Esophagus squamous epithelium (tissue), 5 donors: Measurements from ENCODE around the gene RRBP1. TPM values are rescaled to one million over a fixed set of nuclear protein-coding genes. Genes with fewer than 3 reads are reported as not detected.
A peak's percentile ranks its signal among the peaks of the same experiment; 100 is the strongest.

Experiments used
- DNase-seq: peaks from one replicate; lab custom pipeline; 2025; lab: John Stamatoyannopoulos, UW
- H3K27ac ChIP-seq, 4 donors: fragments of 200-600 bp; sonication (generic); one replicate each; pipeline ENCODE4 v1.5.1; 2016 to 2019; ENCODE audit warnings: mild to moderate bottlenecking in 1 of 4
- H3K27me3 ChIP-seq, 4 donors: fragments of 200-600 bp; sonication (generic); 1 replicate in 3 of 4; 2 replicates in 1 of 4; pipeline versions ENCODE4 v1.5.1 to v1.6.0; 2017 to 2021; ENCODE audit warnings: antibody characterized with exemption in 1 of 4
- H3K36me3 ChIP-seq, 3 donors: fragments of 200-600 bp; sonication (generic); one replicate each; pipeline ENCODE4 v1.5.1; 2016 to 2019
- H3K4me1 ChIP-seq, 3 donors: fragments of 200-600 bp; sonication (generic); one replicate each; pipeline ENCODE4 v1.5.1; 2017 to 2019
- H3K4me3 ChIP-seq, 4 donors: fragments of 200-600 bp; sonication (generic); 1 replicate in 3 of 4; 2 replicates in 1 of 4; pipeline ENCODE4 v1.5.1; 2016 to 2019; ENCODE audit warnings: mild to moderate bottlenecking in 2 of 4, moderate library complexity in 1 of 4
- H3K9me3 ChIP-seq, 3 donors: fragments of 200-600 bp; sonication (generic); one replicate each; pipeline ENCODE4 v1.5.1; 2016 to 2019
- POLR2A ChIP-seq, 4 donors: fragments of 450-650 bp; IDR thresholded peaks; one replicate each; pipeline ENCODE4 v1.6.1; 2017; ENCODE audit warnings: antibody characterized with exemption in 4 of 4, mild to moderate bottlenecking in 4 of 4, moderate library complexity in 3 of 4
- WGBS, 2 donors: methylation state at CpG; one replicate each; pipeline ENCODE4 v1.1.5; 2018; 5-methylcytosine and 5-hydroxymethylcytosine counted together
- intact Hi-C: fragments of 100-400 bp; cut with DNase I; formaldehyde crosslinking; loops from one replicate; pipeline ENCODE4 v1.15.0; 2022
- total RNA-seq, 4 donors: library from RNA; depleted of rRNA; stranded (reverse); fragments of >200 nt; gene quantifications; one replicate each; pipeline ENCODE4 v1.1.0, GENCODE V29; 2016
- TF ChIP-seq, protein P1 (sequence below), 6 experiments: fragments of 450-650 bp in 4 of 6; fragments of 200-600 bp in 2 of 6; sonication (generic) in 2 of 6; IDR thresholded peaks; one replicate each; pipeline ENCODE4 v1.5.1; 2016 to 2019; ENCODE audit warnings: antibody characterized with exemption in 6 of 6, mild to moderate bottlenecking in 4 of 6, moderate library complexity in 4 of 6
- donor health status: DM: yes; HTN: yes; CAD: no.

Gene RRBP1
- total RNA-seq, 4 donors from 2014 or later = 61.4 to 128 (median 72.7) TPM

DNA sequence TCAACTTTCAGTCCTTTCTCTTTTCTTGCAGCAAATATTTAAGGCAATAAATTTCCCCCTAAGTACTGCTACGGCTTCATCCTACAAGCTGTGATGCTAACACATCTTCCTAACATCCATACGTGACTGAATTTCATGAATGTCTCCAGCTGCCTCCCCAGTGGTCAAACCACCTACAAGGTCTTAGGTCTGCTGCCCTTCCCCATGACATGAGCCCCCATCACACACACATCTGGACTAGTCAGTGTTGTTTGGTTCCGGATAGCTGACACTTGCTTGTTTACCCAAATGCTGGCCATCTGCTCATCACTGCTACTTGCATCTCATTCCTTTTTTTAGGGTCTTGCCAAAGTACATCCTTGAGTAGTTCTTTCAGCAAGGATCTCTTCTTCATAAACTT lies 14.6 kb downstream of the RRBP1 start:
- no peak for DNase-seq
- TF ChIP-seq, protein P1, sequence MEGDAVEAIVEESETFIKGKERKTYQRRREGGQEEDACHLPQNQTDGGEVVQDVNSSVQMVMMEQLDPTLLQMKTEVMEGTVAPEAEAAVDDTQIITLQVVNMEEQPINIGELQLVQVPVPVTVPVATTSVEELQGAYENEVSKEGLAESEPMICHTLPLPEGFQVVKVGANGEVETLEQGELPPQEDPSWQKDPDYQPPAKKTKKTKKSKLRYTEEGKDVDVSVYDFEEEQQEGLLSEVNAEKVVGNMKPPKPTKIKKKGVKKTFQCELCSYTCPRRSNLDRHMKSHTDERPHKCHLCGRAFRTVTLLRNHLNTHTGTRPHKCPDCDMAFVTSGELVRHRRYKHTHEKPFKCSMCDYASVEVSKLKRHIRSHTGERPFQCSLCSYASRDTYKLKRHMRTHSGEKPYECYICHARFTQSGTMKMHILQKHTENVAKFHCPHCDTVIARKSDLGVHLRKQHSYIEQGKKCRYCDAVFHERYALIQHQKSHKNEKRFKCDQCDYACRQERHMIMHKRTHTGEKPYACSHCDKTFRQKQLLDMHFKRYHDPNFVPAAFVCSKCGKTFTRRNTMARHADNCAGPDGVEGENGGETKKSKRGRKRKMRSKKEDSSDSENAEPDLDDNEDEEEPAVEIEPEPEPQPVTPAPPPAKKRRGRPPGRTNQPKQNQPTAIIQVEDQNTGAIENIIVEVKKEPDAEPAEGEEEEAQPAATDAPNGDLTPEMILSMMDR (IDR thresholded peaks at IDR 0.05) = no peak
- TF ChIP-seq POLR2A (IDR thresholded peaks at IDR 0.05) = no peak
- H3K27me3 ChIP-seq = no peaks in the 10 kb centered on the region
- intact Hi-C loops = no loop called here
- WGBS, 2 donors = 74 to 85% methylated on average over 3 of the region's 3 CpGs
- H3K27ac ChIP-seq = no peak overlapping the region
- H3K36me3 ChIP-seq = peaks cover 0 to 32% (median 0%) of the 10 kb centered on the region in 3 donors
- no peak overlapping the region for H3K4me3 ChIP-seq
- H3K9me3 ChIP-seq = no peaks in the 10 kb centered on the region
- peaks cover 0 to 47% (median 6%) of the 10 kb centered on the region in 3 donors for H3K4me1 ChIP-seq

DNA sequence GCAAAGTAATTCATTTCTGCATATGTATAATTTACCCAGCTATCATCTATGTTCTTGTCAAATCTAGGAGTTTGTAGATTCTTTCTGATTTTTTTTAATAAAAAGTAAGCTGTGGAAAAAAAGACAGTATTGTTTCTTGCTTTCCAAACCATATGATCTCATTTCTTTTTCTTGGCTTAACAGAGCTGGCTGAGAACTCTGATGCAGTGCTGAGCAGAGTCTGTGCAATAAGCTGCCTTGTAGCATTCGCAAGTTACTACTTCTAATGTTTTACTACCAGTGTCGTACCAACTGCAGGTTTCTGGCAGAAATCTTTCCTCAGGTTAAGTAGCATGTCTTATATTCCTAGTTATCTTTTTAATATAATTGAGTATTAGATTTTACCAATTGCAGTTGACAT lies 15.6 kb downstream of the RRBP1 start:
- TF ChIP-seq, protein P1 (IDR thresholded peaks at IDR 0.05) = no peak
- TF ChIP-seq POLR2A (IDR thresholded peaks at IDR 0.05) = no peak
- peaks cover 0 to 24% (median 0%) of the 10 kb centered on the region in 3 donors for H3K36me3 ChIP-seq
- no peak for DNase-seq
- H3K27me3 ChIP-seq = no peaks in the 10 kb centered on the region
- peaks cover 0 to 50% (median 6%) of the 10 kb centered on the region in 3 donors for H3K4me1 ChIP-seq
- H3K27ac ChIP-seq = no peak overlapping the region
- intact Hi-C loops = no loop called here
- no peak overlapping the region for H3K4me3 ChIP-seq
- no peaks in the 10 kb centered on the region for H3K9me3 ChIP-seq
- 68 to 91% methylated on average over 2 of the region's 2 CpGs for WGBS, 2 donors

DNA sequence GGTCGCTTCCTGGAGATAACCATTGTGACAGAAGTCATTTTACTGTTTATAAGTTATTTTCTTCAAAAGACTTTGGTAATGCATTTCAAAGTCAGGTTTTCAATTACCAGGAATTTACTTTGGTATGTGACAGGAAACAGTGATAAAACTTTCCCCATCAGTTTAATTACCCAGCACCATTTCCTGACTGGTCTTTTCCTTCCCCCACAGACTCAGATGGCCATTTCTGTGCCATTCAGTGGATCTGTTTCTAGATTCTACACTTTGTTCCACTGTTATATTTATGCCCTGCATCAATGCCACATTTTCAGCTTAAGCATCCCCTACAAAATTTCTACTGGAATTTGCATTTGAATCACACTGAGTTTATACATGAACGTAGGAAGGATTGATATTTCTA lies 16.3 kb downstream of the RRBP1 start:
- Histone ChIP-seq H3K27me3 (no peaks in the 10 kb centered on the region), H3K27ac (peak overlapping the region in 1 of 4 donors; percentile 27), H3K4me1 (peaks cover 0 to 53% (median 6%) of the 10 kb centered on the region in 3 donors)

DNA sequence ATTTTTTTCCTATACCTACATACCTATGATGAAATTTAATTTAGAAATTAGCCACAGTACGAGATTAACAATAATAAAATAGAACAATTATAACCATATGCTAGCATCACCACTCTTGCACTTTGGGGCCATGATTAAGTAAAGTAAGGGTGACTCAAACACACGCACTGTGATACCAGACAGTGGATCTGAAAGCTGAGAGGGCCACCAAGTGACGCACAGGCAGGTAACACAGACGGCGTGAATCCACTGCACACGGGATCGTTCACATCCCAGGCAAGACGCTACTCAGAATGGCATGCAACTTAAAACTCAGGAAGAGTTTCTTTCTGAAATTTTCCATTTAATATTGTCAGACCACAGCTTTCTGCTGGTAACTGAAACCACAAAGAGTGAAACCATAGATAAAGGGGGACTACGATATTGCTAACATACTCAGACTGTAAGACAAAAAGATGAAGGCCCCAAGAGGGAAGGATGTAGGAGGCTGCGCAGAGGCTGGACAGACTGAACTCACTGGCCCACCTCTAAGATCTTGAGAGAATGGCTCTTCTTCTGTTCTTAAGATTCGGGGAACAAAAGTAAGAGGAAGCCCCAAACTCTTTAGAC lies 17.9 kb downstream of the RRBP1 start:
- peaks cover 0 to 54% (median 6%) of the 10 kb centered on the region in 3 donors for H3K4me1 ChIP-seq
- H3K9me3 ChIP-seq = no peaks in the 10 kb centered on the region
- DNase-seq = no peak
- H3K4me3 ChIP-seq = no peak overlapping the region
- peak overlapping the region in 1 of 4 donors; percentile 22 for H3K27ac ChIP-seq
- intact Hi-C loops = no loop called here
- no peak for TF ChIP-seq POLR2A (IDR thresholded peaks at IDR 0.05)
- TF ChIP-seq, protein P1 (IDR thresholded peaks at IDR 0.05) = no peak
- H3K27me3 ChIP-seq = no peaks in the 10 kb centered on the region
- 81 to 86% methylated on average over 11 of the region's 11 CpGs for WGBS, 2 donors
- H3K36me3 ChIP-seq = peaks cover 0 to 28% (median 0%) of the 10 kb centered on the region in 3 donors

More for the DNA sequence above, 16.3 kb downstream of the RRBP1 start:
- H3K4me3 ChIP-seq = no peak overlapping the region
- WGBS, 2 donors = 66 to 80% methylated on average over 2 of the region's 2 CpGs
- TF ChIP-seq, protein P1 (IDR thresholded peaks at IDR 0.05) = no peak
- intact Hi-C loops = no loop called here
- DNase-seq = no peak
- H3K36me3 ChIP-seq = peaks cover 0 to 21% (median 0%) of the 10 kb centered on the region in 3 donors
- no peaks in the 10 kb centered on the region for H3K9me3 ChIP-seq

DNA sequence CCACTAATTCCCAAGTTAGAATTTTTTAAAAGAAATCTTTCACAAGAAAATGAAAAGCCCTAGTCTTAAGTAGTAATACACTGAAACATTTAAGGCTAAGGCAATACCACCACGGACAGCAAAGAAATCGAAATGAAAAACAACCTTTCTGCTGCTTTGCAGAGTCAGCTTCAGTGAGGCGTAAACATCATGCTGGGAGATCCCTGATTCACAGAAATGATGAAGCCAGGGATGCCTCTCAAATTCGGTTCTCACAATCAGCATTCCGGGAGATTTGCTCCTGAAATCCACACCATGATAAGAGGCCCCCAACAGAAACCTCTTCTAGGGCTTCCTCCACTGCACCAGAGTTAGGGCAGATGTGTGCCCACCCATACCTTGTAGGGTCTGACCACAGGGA lies 18.6 kb downstream of the RRBP1 start:
- H3K27ac ChIP-seq = peak overlapping the region in 1 of 4 donors; percentile 22
- intact Hi-C loops = no loop called here
- peaks cover 0 to 29% (median 0%) of the 10 kb centered on the region in 3 donors for H3K36me3 ChIP-seq
- peaks cover 0 to 54% (median 6%) of the 10 kb centered on the region in 3 donors for H3K4me1 ChIP-seq
- no peak overlapping the region for H3K4me3 ChIP-seq
- no peaks in the 10 kb centered on the region for H3K27me3 ChIP-seq
- H3K9me3 ChIP-seq = peaks cover 0 to 5% (median 3%) of the 10 kb centered on the region in 3 donors
- no peak for TF ChIP-seq POLR2A (IDR thresholded peaks at IDR 0.05)
- TF ChIP-seq, protein P1 (IDR thresholded peaks at IDR 0.05) = no peak
- WGBS, 2 donors = 76 to 78% methylated on average over 5 of the region's 5 CpGs
- DNase-seq = no peak
